ENCODE results near the gene CDC42EP1.
A peak's percentile ranks its signal among the peaks of the same experiment; 100 is the strongest.

The CDC42EP1 gene

DNA sequence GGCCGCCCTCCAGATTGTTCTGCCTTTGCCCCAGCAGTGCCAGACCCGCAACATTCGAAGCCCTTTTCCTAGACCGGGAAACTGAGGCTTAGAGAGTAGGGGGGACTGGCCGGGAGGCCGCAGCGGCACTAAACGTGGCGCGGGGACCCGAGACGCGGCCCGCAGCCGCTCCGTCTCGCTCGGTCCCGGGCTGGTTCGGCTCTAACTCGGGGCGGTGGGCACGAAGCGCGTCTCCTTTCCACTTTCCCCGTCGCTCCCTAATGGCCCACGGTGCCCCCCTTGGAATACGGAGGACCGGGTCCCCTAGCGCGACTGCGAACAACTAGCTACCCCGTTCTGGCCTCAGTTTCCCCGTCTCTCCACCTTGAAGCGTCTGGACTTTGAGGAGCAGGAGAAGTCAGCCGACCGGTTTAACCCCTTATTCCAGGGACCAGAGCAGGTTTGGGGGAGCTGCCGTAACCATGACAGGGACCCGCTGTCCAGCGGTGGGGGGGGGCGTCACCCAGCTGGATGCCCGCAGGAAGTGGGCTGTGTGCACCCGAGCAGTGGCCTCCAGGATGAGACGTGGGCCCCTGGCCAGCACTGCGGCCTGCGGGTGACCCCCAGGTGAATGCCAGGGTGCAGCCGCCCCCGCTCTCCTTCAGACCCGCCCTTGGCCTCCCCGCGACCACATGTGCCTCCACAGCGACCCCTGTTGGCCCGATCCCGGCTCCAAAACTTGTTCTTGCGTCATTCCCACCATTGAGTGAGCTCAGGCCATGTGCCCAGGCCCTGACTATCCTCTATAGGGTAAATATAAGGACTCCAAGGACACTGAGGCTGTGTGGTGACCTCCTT lies 1.1 kb downstream of the CDC42EP1 start:
- peak; percentile 83 for DNase-seq

DNA sequence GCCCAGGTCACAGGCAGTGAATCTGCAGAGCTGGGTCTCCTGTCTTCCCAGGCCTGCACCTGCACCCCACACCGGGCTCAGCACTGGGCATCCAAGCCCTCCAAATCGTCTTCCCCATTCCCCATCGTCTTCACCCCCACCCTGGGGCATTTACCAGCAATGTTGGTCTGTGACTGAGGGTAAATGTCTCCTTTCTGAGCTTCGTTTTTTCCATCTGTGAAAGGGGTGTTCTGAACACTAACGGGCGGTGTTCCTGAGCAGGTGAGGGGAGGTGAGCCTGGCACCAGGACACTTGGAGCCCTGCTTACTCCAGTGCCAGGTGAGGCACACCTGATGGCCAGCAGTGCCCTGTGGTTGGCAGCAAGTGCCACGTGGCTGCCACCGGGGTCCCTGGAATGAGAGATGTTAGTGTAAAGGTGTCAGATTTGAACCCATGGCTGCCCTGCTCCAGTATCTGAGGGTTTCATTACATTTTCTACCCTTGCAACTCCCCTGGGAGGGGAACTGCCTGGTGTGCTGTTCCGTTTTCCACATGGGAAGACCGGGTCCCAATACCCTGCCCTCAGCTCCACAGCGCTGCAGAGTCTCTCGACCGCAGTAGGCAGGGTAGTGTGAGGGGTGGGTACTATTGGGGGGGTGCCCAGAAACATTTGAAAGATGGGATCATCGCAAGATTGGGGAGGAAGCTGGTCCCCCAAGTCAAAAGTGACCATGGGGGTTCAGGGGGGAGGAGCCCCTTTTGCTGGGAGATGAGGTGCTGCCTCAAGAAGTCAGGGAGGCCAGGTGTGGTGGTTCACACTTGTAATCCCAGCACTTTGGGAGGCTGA lies 2.0 kb downstream of the CDC42EP1 start:
- DNase-seq = no peak

DNA sequence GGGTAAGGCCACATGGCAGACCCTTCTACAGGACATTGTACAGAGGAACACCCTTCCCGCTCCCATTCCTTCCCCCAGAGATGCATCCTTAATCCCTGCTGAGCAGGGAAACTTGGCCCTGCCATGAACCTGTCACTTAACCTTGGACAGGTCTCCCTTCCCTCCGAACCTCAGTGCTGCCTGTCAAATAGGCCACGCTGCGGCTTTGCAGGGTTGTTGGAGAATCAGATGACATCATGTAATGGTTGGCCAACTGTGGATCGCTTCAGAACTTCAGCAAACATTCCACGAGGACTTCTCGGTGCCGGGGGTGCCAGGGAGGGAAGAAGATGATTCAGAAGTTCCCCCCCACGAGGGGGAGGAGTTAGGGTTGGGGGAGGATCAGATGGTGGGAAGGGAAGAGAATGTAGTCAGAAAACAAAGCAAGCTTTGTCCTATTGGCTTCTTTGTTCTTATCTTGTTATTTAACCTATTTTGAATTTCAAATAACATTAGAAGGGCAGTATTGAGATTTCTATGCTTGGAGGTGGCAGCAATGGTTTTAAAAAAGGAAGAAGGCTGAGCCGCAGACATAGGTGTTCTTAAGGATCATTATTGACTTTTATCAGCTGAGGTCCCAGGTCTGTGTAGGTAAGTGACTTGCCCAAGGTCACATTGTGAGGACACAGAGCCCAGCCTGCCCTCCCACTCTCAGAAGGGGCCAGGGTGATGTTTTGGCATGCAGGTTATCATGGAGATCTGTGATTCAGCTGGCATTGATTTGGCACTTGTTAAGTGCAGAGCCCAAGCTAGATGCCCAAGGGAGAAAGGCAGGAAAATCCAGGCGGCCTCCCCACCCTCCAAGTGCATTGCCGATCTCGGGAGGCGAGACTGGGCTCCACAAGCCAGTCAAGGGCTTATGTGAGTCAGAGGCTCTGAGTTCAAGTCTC lies 3.1 kb downstream of the CDC42EP1 start:
- no peak for DNase-seq

DNA sequence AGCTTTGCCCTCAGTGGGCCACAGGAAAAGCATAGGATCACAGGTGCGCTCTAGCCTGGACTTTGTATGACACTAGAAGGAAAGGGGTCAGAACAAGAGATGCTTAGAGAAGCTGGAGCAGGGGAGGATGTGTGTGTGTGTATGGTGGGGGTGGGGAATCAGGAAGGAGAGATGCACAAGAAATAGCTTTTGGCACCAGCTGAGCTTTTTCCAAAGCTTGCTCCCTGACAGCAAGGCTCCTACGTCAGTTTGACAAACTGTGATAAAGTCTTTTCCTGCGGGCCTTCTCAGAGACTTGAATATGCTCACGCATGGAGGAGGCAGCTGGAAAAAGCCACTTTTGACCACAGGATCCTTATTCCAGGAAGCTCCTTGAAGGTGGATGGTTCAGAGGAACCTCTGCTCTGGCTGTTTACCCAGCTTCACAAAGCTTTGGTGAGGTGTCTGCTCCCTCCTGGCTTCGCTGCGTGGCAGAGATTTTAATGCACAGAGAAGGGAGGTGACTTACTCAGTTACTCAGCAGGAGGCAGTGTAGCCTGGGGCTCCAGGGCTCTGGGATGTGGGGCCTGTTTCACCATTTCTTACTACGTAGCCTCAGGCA lies 3.9 kb downstream of the CDC42EP1 start:
- no peak for DNase-seq

DNA sequence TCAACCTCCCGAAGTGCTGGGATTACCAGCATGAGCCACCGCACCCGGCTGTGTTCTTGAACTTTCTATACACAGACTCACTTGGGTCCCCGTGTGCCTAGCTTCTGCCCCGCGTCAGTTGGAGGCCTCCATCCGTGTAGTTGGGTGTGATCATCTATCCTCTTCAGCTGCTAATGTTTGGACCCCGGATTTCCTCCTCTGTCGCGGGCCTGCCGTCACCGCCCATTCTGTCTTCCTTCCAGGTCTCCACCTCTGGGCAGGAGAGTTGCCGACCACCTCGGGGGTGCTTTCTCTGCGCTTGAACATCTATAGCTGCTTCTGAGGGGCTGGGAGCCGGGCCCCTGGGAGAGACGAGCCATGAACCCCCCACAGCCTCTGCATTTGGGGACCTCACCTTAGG lies 5.5 kb downstream of the CDC42EP1 start:
- DNase-seq = no peak

DNA sequence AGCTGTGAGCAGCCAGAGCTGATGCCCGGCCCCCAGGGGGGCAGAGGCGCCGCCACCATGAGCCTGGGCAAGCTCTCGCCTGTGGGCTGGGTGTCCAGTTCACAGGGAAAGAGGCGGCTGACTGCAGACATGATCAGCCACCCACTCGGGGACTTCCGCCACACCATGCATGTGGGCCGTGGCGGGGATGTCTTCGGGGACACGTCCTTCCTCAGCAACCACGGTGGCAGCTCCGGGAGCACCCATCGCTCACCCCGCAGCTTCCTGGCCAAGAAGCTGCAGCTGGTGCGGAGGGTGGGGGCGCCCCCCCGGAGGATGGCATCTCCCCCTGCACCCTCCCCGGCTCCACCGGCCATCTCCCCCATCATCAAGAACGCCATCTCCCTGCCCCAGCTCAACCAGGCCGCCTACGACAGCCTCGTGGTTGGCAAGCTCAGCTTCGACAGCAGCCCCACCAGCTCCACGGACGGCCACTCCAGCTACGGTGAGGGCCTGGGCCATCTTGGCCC lies 6.1 kb downstream of the CDC42EP1 start:
- peak; percentile 54 for DNase-seq

DNA sequence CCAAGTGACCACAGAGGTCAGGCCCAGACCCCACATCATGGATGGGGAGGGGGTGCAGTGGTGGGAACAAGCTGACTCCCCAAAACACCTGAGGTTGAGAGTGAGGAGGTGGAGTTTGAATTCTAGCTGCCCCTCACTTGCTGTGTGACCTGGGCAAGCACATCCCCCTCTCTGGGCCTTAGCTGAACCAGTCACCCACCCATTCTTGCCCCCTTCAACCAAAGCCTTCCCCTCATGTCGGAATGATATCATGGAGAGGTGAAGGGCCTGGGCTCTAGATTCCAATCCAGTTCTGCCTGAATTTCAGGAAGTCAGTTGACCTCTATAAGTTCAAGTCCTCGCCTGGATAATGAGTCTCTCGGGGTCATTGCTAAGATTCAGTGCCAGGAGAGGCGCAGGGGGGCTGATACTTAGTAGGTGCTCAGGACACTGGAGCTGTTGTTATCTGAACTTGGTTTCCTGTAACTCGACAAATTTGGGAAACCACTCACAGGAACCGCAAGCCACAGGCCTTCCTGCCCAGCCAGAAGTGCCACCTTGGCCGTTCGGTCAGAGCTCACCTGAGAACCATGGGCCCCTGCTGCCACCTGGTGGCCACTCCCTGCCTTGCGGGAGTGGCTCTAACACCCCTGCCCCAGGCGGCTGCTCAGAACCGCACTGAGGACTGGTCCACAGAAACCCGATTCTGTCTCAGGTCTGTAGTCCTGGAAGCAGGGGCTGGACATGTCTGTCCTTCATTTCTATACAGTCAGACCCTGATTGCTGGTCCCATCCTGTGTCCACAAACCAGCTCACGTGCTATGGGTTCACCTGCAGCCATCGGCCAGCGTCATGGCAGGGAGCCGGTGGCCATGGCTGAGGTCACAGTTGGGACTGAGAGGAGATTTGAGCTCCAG lies 6.9 kb downstream of the CDC42EP1 start:
- peak; percentile 90 for DNase-seq

DNA sequence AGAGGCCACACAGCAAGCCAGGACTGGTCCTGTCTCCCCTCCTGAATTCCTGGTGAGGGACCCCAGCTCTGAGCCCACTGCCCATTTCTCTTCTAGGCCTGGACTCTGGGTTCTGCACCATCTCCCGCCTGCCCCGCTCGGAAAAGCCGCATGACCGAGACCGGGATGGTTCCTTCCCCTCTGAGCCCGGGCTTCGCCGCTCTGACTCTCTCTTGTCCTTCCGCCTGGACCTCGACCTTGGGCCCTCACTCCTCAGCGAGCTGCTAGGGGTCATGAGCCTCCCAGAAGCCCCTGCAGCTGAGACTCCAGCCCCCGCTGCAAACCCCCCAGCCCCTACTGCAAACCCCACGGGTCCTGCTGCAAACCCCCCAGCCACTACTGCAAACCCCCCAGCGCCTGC lies 7.7 kb downstream of the CDC42EP1 start:
- no peak for DNase-seq

DNA sequence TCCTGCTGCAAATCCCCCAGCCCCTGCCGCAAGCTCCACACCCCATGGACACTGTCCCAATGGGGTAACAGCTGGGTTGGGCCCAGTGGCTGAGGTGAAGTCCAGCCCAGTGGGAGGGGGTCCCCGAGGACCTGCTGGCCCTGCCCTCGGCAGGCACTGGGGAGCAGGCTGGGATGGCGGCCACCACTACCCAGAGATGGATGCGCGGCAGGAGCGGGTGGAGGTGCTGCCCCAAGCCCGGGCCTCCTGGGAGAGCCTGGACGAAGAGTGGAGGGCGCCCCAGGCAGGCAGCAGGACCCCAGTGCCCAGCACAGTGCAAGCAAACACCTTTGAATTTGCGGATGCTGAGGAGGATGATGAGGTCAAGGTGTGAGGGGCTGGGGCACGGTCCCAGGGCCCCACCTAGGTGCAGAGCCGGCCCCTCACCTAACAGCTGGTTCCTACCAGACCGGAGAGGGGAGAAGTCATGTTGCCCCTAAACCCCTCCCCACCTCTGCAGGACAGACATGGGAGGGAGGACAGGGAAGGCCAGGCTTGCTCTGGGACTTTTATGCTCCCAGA lies 8.2 kb downstream of the CDC42EP1 start:
- DNase-seq = no peak

DNA sequence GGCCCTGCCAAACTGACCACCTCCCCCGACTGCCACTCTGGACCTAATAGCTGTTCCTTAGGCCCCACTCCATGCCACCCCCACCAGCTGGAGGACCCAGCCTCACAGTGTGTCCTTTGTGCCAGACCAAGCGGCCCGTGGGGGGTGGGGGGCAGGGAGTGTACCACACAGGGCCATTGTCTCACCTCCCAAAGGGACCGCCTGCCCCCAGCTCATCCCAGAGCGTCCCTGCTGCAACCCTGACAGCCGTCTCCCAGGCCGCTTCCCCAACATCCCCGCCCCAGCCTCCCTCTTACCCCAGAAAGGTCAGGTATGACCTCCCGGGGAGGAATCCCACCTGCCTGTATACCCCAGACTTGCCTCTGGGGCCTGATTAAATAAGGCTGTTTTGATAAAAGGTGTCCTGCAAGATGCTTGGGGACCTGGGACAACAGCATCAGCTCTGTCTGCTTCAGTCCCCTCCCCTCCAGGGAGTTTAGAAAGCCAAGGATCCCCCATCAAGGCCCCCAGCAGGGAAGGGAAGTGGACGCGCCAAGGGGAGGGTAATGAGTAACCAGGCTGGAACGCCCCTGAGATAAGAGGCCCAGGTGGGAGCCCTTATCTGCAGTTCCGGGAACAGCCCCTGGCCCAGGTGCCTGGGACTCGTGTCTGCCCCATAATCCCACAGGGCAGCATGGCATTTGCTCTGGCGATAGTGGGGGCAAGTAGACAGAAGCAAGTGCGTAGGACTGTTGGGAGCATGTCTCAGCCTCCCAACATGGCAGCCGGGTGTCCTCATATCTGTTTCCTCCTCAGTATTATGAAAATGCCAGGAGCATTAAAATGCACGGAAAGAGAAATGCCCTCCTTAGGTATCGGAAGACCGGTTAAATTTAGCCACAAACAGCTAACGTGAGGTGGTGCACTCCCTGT lies 9.0 kb downstream of the CDC42EP1 start:
- DNase-seq = no peak

DNA sequence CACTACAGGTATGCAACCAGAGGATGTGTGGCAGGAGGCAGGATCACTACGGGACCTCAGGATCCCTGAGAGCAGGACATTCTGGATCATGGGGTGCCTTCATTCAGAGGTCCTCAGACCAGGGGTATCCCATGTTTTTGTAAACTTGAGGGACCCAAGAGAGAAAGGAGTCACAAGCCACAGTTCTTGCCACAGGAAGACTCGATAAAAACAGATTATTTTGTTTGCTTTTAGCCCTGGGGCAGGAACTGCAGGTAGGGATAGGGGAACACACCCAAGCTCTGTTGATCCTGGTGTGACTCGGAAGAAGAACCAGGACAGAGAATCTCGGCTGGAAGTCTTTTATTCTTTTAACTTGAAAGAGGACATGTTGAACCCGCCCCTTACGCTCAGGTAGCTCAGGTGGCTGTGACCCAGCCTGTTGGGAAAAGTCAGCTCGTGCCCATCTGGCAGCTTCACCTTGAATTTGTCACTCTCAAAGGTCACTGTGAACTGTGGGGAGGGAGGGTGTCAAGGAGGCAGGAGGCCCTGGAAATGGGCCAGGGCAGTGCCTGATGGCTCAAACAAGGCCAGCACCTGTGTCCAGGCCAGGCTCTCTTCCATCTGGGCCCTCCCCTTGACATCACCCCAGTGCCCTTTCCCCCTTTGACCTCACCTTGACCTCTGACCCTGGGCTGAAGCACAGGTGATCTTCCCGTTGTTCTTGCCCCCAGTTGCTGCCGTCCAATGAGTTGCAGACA lies 9.8 kb downstream of the CDC42EP1 start:
- no peak for DNase-seq

DNA sequence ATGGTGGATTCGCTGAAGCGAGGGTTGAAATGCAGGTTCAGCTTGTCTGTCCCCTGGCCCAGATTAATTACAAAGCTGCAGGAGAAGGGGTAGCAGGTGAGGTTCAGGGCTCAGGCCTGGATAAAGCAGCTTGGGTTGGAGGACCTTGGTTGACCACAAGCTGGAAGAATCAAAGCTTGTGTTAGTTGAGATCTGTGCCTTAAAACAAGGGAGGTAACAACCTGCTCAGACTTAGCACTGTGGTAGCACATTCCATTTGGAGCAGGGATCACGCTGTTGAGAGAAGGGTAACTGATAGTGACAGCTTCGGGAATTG lies 10.3 kb downstream of the CDC42EP1 start:
- no peak for DNase-seq

DNA sequence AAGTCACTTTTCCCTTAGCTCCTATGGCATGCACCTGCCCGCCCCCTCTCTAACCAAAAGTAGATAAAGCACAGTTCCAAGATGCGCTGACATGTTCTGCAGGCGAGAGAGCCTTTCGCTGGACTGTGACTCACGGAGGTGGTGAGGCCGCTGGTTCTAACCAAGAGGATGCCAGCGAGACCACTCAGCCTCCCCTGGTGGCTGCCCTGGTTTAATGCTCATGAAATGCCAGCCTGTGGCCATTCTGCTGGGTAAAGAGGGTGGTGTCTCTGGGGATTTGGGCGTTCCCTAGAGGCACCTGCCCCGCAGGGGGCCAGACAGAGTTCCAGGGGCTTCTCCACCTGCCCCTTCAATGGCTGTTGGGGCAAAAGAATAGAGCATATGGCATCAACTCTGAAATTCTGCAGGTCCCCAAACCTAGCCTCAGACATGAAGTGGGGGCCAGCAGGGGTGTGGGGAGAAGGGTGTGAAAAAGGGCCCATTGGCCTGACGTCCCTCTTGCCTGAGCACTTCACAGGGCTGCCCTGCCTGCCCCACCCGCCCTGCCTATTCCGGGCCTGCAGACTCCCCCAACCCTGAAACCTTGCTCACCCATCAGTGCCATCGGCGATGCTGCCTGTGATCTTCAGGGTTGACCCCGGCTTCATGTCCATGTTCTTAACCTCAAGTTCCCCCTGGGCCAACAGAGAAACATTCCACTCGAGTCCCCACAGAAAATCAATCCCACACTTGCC lies 11.1 kb downstream of the CDC42EP1 start:
- DNase-seq = no peak

DNA sequence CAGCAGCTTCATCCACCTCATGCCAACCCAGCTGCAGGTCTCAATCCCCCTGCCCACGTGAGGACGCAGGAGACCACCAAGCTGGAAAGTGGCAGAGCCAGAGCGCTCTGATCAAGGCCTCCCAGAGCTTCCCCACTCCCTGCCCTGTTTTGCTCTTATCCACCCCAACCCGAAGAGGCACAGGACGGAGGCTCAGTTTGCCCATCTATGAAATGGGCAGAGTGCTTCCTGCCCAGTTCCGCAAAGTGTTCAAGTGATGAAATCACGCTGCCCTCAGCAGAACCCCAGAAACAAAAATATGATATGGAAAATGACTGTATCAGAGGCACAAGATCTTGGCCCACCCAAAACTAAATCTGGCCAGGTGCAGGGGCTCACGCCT lies 11.7 kb downstream of the CDC42EP1 start:
- no peak for DNase-seq

DNA sequence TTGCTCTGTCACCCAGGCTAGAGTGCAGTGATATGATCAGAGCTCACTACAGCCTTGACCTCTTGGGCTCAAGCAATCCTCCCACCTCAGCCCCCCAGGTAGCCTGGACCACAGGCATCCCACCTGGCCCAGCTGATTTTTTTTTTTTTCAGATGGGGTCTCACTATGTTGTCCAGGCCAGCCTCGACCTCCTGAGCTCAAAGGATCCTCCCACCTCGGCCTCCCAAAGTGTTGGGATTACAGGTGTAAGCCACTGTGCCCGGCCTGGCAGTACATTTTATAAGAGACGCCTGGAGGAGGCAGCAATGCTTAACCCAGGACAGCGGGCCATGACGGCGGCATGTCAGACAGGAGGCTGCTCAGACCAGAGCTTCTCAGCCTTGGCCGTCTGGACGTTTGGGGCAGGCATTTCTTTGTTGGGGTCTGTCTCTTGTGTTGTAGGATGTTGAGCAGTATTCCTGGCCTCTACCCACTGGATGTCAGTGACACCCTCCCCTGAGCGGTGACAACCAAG lies 15.3 kb downstream of the CDC42EP1 start:
- no peak for DNase-seq

DNA sequence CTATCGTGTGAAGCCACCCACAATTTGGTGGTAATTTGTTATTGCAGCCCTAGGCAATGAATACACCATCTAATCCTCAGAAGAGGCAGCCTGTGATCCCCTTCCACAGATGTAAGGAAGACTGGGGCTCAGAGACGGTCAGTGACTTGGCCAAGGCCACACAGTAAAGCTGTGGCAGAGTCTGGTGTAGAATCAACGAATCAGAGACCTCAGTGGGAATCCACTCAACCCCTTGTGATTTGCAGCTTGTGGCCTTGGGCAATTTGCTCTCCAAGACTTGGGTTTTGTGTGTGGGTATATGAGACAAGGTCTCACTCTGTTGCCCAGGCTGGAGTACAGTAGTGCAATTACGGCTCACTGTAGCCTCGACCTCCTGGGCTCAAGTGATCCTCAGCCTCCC lies 17.7 kb downstream of the CDC42EP1 start:
- DNase-seq = no peak

DNA sequence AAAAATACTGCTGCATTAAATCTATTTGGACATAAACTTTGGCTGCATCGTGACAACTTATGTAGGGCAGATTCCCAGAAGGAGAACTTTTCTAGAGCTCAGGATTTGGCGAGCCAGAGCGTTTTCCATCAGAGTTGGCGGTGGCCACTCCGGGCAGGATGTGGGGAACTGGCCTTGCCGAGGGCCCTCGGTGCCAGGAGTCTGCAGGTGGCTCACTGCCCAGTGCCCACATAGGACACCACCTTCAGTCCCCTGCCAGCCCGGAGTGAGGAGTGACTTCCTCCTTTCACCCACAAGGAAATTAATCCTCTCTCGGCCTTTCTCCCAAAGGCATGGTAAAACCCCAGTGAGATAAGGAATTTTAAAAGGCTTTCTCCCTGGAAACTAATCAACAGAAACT lies 21.2 kb downstream of the CDC42EP1 start:
- no peak for DNase-seq

DNA sequence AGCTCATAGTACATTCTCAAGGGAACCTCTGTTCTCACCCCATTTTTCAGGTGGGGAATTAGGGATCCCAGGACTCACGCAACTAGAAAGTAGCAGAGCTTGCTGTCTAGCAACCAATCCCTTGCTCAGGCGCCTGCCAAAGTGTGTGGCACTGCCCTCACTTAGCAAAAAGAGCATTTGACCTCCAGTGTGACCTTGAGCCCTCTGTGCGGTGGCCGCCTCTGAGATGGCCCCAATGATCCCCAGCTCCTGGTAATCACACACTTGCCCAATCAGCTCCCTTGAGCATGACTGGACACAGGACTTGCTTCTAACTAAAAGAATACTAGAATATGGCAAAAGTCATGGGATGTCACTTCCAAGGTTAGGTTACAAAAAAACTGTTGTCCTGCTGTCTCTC lies 22.2 kb downstream of the CDC42EP1 start:
- no peak for DNase-seq

All from activated T-cell treated with anti-CD3 and anti-CD28 coated beads, Interleukin-2, amount 50 U/mL, for 1 hour (primary cell).